Posterior vena cava (tissue), 2 donors: ENCODE results near the gene NPHP3. TPM values are rescaled to one million over a fixed set of nuclear protein-coding genes. Genes with fewer than 3 reads are reported as not detected.

Experiments
- DNase-seq: peaks from one replicate; pipeline ENCODE4 v3.0.0-alpha.2; 2020; ENCODE audit warnings: low spot score
- intact Hi-C, 2 donors: fragments of 100-400 bp; cut with DNase I; formaldehyde crosslinking; loops; one replicate each; pipeline versions ENCODE4 v1.14.1 to v1.14.2; 2022 to 2023
- total RNA-seq, 2 donors: library from RNA; stranded (reverse); fragmentation: NEBNext Ultra II Directional; extraction: Animal tissue kit (Norgen Biotek cat#: 25700); gene quantifications; one replicate each; pipeline ENCODE4 v1.2.1, GENCODE V29; 2021
- donor health status: DM: yes; HTN: yes; CAD: no.
- donor health status: DM: yes; HTN: yes; CAD: no.

The NPHP3 gene
- total RNA-seq, 2 donors from 2014 or later, result 22.1 to 24.9 TPM

- intact Hi-C loops, result no loop called here
- no peak for DNase-seq
Observed at GRCh38 chr3:132713977-132714727, 8.1 kb downstream of the NPHP3 start.

DNA sequence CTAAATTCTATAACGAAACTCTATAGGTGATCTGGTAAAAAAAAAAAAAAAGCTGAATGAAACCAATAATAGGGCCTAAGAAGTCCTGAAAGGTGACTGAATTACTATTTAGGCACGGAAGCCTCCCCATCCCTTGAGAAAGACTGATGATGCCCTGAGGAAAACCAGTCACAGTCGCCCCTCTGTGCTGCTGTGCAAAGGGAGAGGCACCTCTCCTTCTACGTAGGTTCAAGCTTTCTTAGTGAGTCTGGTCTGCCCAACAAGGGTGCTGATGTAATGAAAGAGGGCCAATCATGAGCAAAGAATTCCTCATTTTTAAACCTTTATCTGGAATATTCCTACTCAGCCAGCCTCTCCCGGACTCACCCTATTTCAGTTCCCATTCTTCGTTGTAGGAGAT, 11.9 kb downstream of the NPHP3 start:
- DNase-seq, result no peak
- intact Hi-C loops, result no loop called here

GRCh38 chr3:132709761-132710160, 12.4 kb downstream of the NPHP3 start:
- intact Hi-C loops, result no loop called here
- no peak for DNase-seq

DNA sequence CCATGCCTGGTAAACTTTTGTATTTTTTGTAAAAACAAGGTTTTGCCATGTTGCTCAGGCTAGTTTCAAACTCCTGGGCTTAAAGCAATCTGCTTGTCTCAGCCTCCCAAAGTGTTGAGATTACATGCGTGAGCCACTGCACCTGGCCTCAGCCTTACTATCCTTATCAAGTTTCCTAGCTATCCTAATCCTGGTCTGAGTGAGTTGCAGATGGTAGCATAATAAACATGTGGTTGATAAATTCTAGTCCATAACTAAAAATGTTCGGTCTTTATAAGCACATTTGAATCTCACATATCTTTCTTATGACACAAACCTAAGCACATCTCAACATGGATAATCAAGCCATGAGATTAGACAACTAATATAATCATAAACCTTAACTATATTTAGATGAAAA, 18.5 kb downstream of the NPHP3 start:
- intact Hi-C loops, result no loop called here

GRCh38 chr3:132695422-132695821, 26.8 kb downstream of the NPHP3 start:
- intact Hi-C loops, result no loop called here

More for the DNA sequence above, 18.5 kb downstream of the NPHP3 start:
- DNase-seq, result no peak

DNA sequence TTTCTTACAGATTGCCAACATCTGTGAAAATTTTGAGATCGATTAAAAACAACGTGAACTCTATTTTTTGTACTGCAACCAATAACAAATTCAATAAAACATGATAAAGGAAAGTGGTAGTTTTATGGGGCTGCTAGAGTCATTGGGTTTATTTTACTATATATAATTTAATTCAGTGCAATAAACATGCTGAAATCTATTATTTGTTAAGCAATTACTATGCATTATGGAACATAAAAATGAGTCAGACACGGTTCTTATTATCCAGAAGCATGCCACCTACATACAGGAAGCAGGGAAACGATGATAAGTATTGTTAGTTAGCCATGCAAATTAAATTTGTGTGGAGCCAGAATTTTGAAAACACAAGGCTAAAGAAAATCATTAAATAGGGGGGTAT, 27.2 kb downstream of the NPHP3 start:
- DNase-seq, result no peak
- intact Hi-C loops, result no loop called here

More at GRCh38 chr3:132695422-132695821, 26.8 kb downstream of the NPHP3 start:
- DNase-seq, result no peak

DNA sequence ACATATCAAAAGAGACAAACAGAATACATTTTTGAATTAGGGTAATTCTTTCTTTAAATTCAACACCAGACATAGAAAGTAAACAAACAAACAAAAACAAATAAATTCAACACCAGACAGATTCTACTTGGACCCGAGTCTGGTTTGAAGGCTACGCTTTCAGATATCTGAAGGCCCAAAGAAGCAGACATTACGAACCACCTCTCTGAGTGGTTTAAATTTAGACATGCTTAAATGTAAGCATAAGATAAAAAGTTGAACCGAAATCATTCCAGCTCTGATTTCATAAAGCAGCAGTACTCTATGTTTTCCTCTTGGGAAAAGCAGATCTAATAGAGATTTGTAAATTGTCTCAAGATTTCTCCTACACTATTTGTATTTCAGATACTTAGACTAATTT, 32.2 kb downstream of the NPHP3 start:
- intact Hi-C loops, result no loop called here
- no peak for DNase-seq

DNA sequence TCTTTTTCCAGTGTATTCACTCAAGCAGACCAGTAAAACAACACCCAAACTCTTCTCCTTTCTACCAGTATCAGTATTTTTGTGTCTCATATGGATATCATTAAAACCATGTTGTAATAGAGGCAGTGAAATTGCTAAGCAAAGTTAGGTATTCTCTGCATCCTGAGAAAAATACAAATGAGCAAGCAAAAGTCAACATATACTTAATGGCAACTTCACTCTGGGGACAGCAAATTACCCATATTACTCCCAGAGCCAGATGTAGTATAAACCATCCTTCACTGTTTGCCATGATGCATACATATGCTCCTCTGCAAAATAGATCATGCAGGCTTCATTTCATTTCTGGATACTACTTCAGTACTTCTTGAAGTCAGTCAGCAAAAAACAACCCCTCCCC, 40.0 kb downstream of the NPHP3 start:
- intact Hi-C loops, result no loop called here
- DNase-seq, result no peak

GRCh38 chr3:132681421-132681820, 40.8 kb downstream of the NPHP3 start:
- no peak for DNase-seq
- intact Hi-C loops, result no loop called here

- intact Hi-C loops, result no loop called here
- DNase-seq, result no peak
Observed at GRCh38 chr3:132679911-132680310, 42.3 kb downstream of the NPHP3 start.

- intact Hi-C loops, result no loop called here
- no peak for DNase-seq
Observed at GRCh38 chr3:132675408-132675807, 46.8 kb downstream of the NPHP3 start.

- no peak for DNase-seq
- intact Hi-C loops, result no loop called here
Observed at GRCh38 chr3:132669256-132669777, 52.9 kb downstream of the NPHP3 start.

GRCh38 chr3:132665230-132665745, 56.9 kb downstream of the NPHP3 start:
- DNase-seq, result no peak
- intact Hi-C loops, result no loop called here

- DNase-seq, result no peak
- intact Hi-C loops, result no loop called here
Observed at GRCh38 chr3:132662212-132662611, 60.0 kb downstream of the NPHP3 start.

- DNase-seq, result no peak
- intact Hi-C loops, result no loop called here
Observed at GRCh38 chr3:132661101-132661500, 61.1 kb downstream of the NPHP3 start.

- intact Hi-C loops, result no loop called here
- no peak for DNase-seq
Observed at GRCh38 chr3:132660811-132661070, 61.5 kb downstream of the NPHP3 start.

- peak; percentile 91 for DNase-seq
Observed at GRCh38 chr3:132660052-132660810, 62.0 kb downstream of the NPHP3 start, which contains the start of gene UBA5. Gene UBA5 (plus strand): TSS chr3:132660329. CDS start chr3:132660538, 209 bp downstream.

DNA sequence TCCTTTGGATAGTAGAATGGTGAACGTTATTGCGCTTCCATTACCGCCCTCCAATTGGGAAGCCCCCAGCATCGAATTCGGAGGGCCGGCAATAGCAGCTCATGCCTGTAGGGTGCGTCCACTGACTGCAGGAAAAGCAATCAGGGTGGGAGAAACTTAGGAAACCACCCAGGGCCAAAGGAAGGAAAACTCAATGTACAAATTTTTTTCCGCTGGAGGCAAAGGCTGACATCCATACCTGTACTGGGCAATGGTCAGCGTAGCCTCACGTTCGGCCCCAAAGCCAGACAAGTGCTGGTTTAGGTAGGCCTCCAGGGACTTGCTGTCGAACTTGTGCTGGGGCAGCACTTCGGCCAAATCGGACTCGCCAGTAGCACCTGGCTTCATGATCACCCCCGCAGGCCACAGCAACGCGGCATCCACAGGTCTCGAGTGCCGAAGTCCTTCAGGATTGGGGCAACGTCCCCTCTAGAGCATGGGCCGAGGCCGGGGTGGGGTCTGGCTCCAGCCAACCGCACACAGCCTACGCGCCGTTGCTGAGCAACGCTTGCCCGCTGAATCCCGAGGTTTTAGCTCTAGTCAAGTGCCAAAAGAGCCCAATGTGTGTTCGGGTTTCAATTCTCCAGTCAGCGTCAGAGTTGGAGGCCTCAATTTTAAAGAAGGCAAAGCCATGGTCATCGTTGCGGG, 62.7 kb downstream of the NPHP3 start, which contains the start of gene ACAD11:
Gene ACAD11, minus strand, starts transcription at position 445 of the 687 bp plus-strand sequence. Its CDS starts 58 bp downstream, at position 387.
- DNase-seq, result peak; percentile 92
- intact Hi-C loops, result no loop called here

More at GRCh38 chr3:132660052-132660810, 62.0 kb downstream of the NPHP3 start, which contains the start of gene UBA5:
- intact Hi-C loops, result no loop called here

DNA sequence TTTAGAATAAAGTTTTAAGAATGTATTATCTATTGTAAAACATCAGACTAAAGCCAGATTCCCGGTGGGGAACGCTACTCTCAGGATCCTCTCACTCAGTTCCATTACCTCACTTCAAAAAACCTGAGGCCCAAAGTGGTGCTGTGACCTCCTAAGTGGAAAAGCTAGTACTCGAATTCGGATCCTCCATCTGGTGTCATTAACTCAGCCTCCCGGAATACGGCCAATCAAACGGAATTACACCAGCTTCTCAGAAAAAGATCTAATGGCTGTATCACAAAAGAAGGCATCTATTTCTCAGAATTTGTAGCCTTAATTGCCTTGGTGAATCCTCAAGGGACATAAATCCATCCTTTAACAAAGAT, 63.2 kb downstream of the NPHP3 start:
- no peak for DNase-seq
- intact Hi-C loops, result no loop called here
